Gastroesophageal sphincter (tissue), 4 donors: Measurements from ENCODE around the gene TMEM106C. TPM values are rescaled to one million over a fixed set of nuclear protein-coding genes. Genes with fewer than 3 reads are reported as not detected.

ENCODE experiments used
- ATAC-seq: fragments of 150-250 bp; one replicate; pipeline ENCODE4 v1.9.1; 2016; ENCODE audit warnings: mild to moderate bottlenecking, moderate library complexity
- H3K27ac ChIP-seq, 4 donors: fragments of 200-600 bp; sonication (generic) in 3 of 4; 1 replicate in 3 of 4; 2 replicates in 1 of 4; pipeline ENCODE4 v1.5.1; 2016 to 2019
- H3K27me3 ChIP-seq: fragments of 200-600 bp; sonication (generic); one replicate; pipeline ENCODE4 v1.5.1; 2019
- H3K36me3 ChIP-seq, 2 donors: fragments of 200-600 bp; sonication (generic); one replicate each; pipeline ENCODE4 v1.5.1; 2019; ENCODE audit warnings: control low read depth in 1 of 2
- H3K4me1 ChIP-seq, 3 donors: fragments of 200-600 bp; sonication (generic); 1 replicate in 2 of 3; 2 replicates in 1 of 3; pipeline ENCODE4 v1.5.1; 2016 to 2019; ENCODE audit warnings: control low read depth in 2 of 3
- H3K4me3 ChIP-seq, 2 donors: fragments of 200-600 bp; sonication (generic); one replicate each; pipeline ENCODE4 v1.5.1; 2019; ENCODE audit warnings: mild to moderate bottlenecking in 1 of 2, moderate library complexity in 1 of 2
- H3K9me3 ChIP-seq, 3 donors: fragments of 200-600 bp; sonication (generic); one replicate each; pipeline ENCODE4 v1.5.1; 2017 to 2019; ENCODE audit warnings: control low read depth in 2 of 3
- CTCF ChIP-seq, 4 experiments: fragments of 200-600 bp in 2 of 4; fragments of 450-650 bp in 2 of 4; sonication (generic) in 1 of 4; IDR thresholded peaks; one replicate each; pipeline ENCODE4 v1.5.1; 2017 to 2019; ENCODE audit warnings: antibody characterized with exemption in 4 of 4, mild to moderate bottlenecking in 2 of 4, moderate library complexity in 2 of 4
- POLR2AphosphoS5 ChIP-seq: sonication (generic); formaldehyde crosslinking; IDR thresholded peaks from one replicate; pipeline ENCODE4 v1.6.1; 2017; ENCODE audit warnings: antibody characterized with exemption
- WGBS, 2 donors: methylation state at CpG; one replicate each; pipeline ENCODE4 v1.1.5; 2018; ENCODE audit warnings: low coverage in 1 of 2; 5-methylcytosine and 5-hydroxymethylcytosine counted together
- total RNA-seq, 4 donors: library from RNA; depleted of rRNA; stranded (reverse); fragments of >200 nt; gene quantifications; one replicate each; pipeline ENCODE4 v1.1.0, GENCODE V29; 2016

Gene TMEM106C
- total RNA-seq, 4 donors from 2014 or later = 67.3 to 156 (median 95.1) TPM

- ATAC-seq = no peak
- no peaks in the 10 kb centered on the region for H3K4me1 ChIP-seq
- no peak overlapping the region for H3K27ac ChIP-seq
- no peak overlapping the region for H3K4me3 ChIP-seq
- TF ChIP-seq CTCF (IDR thresholded peaks at IDR 0.05) = no peak
- no peak for TF ChIP-seq POLR2AphosphoS5
- 77 to 84% methylated on average over 4 of the region's 4 CpGs for WGBS, 2 donors
- H3K9me3 ChIP-seq = no peaks in the 10 kb centered on the region
- peaks cover 38% of the 10 kb centered on the region for H3K27me3 ChIP-seq
- no peaks in the 10 kb centered on the region for H3K36me3 ChIP-seq
These were observed 54.7 kb downstream of the TMEM106C start for GRCh38 chr12:48017921-48018617.

Other genes starting within 250 kb of the TMEM106C start
- 1 to 10 TPM in 2 of 4 donors, under 1 TPM in 2; 0.42 to 1.9 (median 0.75) TPM for gene ENDOU, start 238.1 kb upstream of the TMEM106C start, total RNA-seq
- 10 to 100 TPM; 19.3 to 56.8 (median 25.5) TPM for gene RAPGEF3, start 204.7 kb upstream of the TMEM106C start, total RNA-seq
- 10 to 100 TPM; 40.7 to 66.8 (median 53.3) TPM for gene SLC48A1, start 190.4 kb upstream of the TMEM106C start, total RNA-seq
- 10 to 100 TPM; 55.9 to 96.5 (median 59.4) TPM for gene HDAC7, start 143.7 kb upstream of the TMEM106C start, total RNA-seq
- 1 to 10 TPM; 1.2 to 5.5 (median 1.6) TPM for gene VDR, start 58.6 kb upstream of the TMEM106C start, total RNA-seq
- gene COL2A1, start 40.9 kb downstream of the TMEM106C start, total RNA-seq = not detected
- gene SENP1, start 142.5 kb downstream of the TMEM106C start, total RNA-seq = 10 to 100 TPM; 17.3 to 23.8 (median 20.7) TPM
- gene PFKM, start 155.8 kb downstream of the TMEM106C start, total RNA-seq = 100 to 1,000 TPM in 1 of 4 donors, 10 to 100 TPM in 3; 64.5 to 105 (median 71.0) TPM
- gene ASB8, start 193.9 kb downstream of the TMEM106C start, total RNA-seq = 10 to 100 TPM; 37.2 to 41.6 (median 39.1) TPM
- 1 to 10 TPM in 1 of 4 donors, under 1 TPM in 2, not detected in 1; 0.13 to 2.5 (median 0.39) TPM for gene CCDC184, start 220.0 kb downstream of the TMEM106C start, total RNA-seq
- not detected for gene OR10AD1, start 239.7 kb downstream of the TMEM106C start, total RNA-seq